IPS DF 6.9 (cell line): ENCODE data around the gene NACA2.

ENCODE experiments used
- DNase-seq: peaks from one replicate; pipeline ENCODE4 v3.0.0-alpha.2; 2013; ENCODE audit warnings: low read depth, low spot score
- H3K27ac ChIP-seq: one replicate; pipeline ENCODE4 v1.5.1; 2013; ENCODE audit warnings: low read length, control low read depth
- H3K27me3 ChIP-seq: 2 replicates; pipeline ENCODE4 v1.6.1; 2013; ENCODE audit warnings: mild to moderate bottlenecking, low read length; ENCODE audit not compliant: control insufficient read depth, insufficient read depth
- H3K36me3 ChIP-seq: 2 replicates; pipeline ENCODE4 v1.6.1; 2013; ENCODE audit warnings: low read length; ENCODE audit not compliant: control insufficient read depth, insufficient read depth
- H3K4me1 ChIP-seq: 2 replicates; pipeline ENCODE4 v1.6.1; 2013; ENCODE audit warnings: low read length; ENCODE audit not compliant: control insufficient read depth, insufficient read depth
- H3K4me3 ChIP-seq: 2 replicates; pipeline ENCODE4 v1.5.1; 2013; ENCODE audit warnings: mild to moderate bottlenecking, low read length
- H3K9me3 ChIP-seq: 2 replicates; pipeline ENCODE4 v1.6.1; 2013; ENCODE audit warnings: low read length, inconsistent platforms; ENCODE audit not compliant: control insufficient read depth, insufficient read depth
- WGBS: extraction: QIAGEN DNeasy Blood & Tissue Kit; methylation state at CpG from one replicate; pipeline ENCODE4 v1.1.7; 2013; ENCODE audit warnings: mixed read lengths, missing lambda C conversion rate; ENCODE audit not compliant: insufficient read length, insufficient coverage; 5-methylcytosine and 5-hydroxymethylcytosine counted together

Gene NACA2

GRCh38 chr17:61601297-61601696, 10.3 kb upstream of the NACA2 start:
- no peaks in the 10 kb centered on the region for H3K9me3 ChIP-seq
- no peak overlapping the region for H3K4me3 ChIP-seq
- H3K4me1 ChIP-seq, result no peaks in the 10 kb centered on the region
- no peaks in the 10 kb centered on the region for H3K27me3 ChIP-seq
- H3K36me3 ChIP-seq, result no peaks in the 10 kb centered on the region
- WGBS, result 100% methylated on average over 1 of the region's 4 CpGs
- H3K27ac ChIP-seq, result no peak overlapping the region
- no peak for DNase-seq

GRCh38 chr17:61600621-61601020, 9.6 kb upstream of the NACA2 start:
- H3K4me3 ChIP-seq, result no peak overlapping the region
- H3K27me3 ChIP-seq, result no peaks in the 10 kb centered on the region
- DNase-seq, result no peak
- no peaks in the 10 kb centered on the region for H3K9me3 ChIP-seq
- H3K4me1 ChIP-seq, result no peaks in the 10 kb centered on the region
- no peak overlapping the region for H3K27ac ChIP-seq
- no peaks in the 10 kb centered on the region for H3K36me3 ChIP-seq
- no CpG with 5 or more reads among the region's 2 CpGs for WGBS

- Histone ChIP-seq H3K27me3 (no peaks in the 10 kb centered on the region), H3K27ac (no peak overlapping the region), H3K4me1 (no peaks in the 10 kb centered on the region), H3K36me3 (no peaks in the 10 kb centered on the region), H3K4me3 (no peak overlapping the region), H3K9me3 (no peaks in the 10 kb centered on the region)
- WGBS, result no CpG with 5 or more reads among the region's 3 CpGs
- no peak for DNase-seq
Measured at GRCh38 chr17:61599608-61600007, 8.6 kb upstream of the NACA2 start.

- H3K4me1 ChIP-seq, result no peaks in the 10 kb centered on the region
- no peaks in the 10 kb centered on the region for H3K27me3 ChIP-seq
- H3K9me3 ChIP-seq, result no peaks in the 10 kb centered on the region
- no peaks in the 10 kb centered on the region for H3K36me3 ChIP-seq
- WGBS, result no CpG with 5 or more reads among the region's 2 CpGs
- DNase-seq, result no peak
- no peak overlapping the region for H3K27ac ChIP-seq
- H3K4me3 ChIP-seq, result no peak overlapping the region
Measured at GRCh38 chr17:61598014-61598413, 7.0 kb upstream of the NACA2 start.

GRCh38 chr17:61597607-61598006, 6.6 kb upstream of the NACA2 start:
- WGBS, result no CpG with 5 or more reads among the region's 3 CpGs
- H3K4me3 ChIP-seq, result no peak overlapping the region
- no peaks in the 10 kb centered on the region for H3K36me3 ChIP-seq
- H3K4me1 ChIP-seq, result no peaks in the 10 kb centered on the region
- H3K27me3 ChIP-seq, result no peaks in the 10 kb centered on the region
- no peaks in the 10 kb centered on the region for H3K9me3 ChIP-seq
- DNase-seq, result no peak
- H3K27ac ChIP-seq, result no peak overlapping the region

- no peak for DNase-seq
- WGBS, result no CpG with 5 or more reads among the region's 7 CpGs
- no peaks in the 10 kb centered on the region for H3K4me1 ChIP-seq
- H3K27ac ChIP-seq, result no peak overlapping the region
- no peaks in the 10 kb centered on the region; the same call in 1 of the 2 replicates for H3K36me3 ChIP-seq
- H3K4me3 ChIP-seq, result no peak overlapping the region
- no peaks in the 10 kb centered on the region for H3K27me3 ChIP-seq
- no peaks in the 10 kb centered on the region for H3K9me3 ChIP-seq
Measured at GRCh38 chr17:61595418-61596186, 4.6 kb upstream of the NACA2 start.

- no peak for DNase-seq
- H3K36me3 ChIP-seq, result no peaks in the 10 kb centered on the region; the same call in 1 of the 2 replicates
- no peaks in the 10 kb centered on the region for H3K27me3 ChIP-seq
- H3K4me1 ChIP-seq, result no peaks in the 10 kb centered on the region
- no peaks in the 10 kb centered on the region for H3K9me3 ChIP-seq
- H3K4me3 ChIP-seq, result no peak overlapping the region
- no peak overlapping the region for H3K27ac ChIP-seq
- WGBS, result no CpG with 5 or more reads among the region's 5 CpGs
Measured at GRCh38 chr17:61594294-61594825, 3.3 kb upstream of the NACA2 start.

- H3K4me3 ChIP-seq, result no peak overlapping the region
- WGBS, result no CpG with 5 or more reads among the region's 7 CpGs
- DNase-seq, result no peak
- H3K36me3 ChIP-seq, result no peaks in the 10 kb centered on the region; the same call in 1 of the 2 replicates
- H3K27ac ChIP-seq, result no peak overlapping the region
- no peaks in the 10 kb centered on the region for H3K27me3 ChIP-seq
- no peaks in the 10 kb centered on the region for H3K4me1 ChIP-seq
- no peaks in the 10 kb centered on the region for H3K9me3 ChIP-seq
Measured at GRCh38 chr17:61593426-61593825, 2.4 kb upstream of the NACA2 start.

GRCh38 chr17:61591930-61592329, 911 bp upstream of the NACA2 start:
- Histone ChIP-seq H3K27me3 (no peaks in the 10 kb centered on the region), H3K4me3 (no peak overlapping the region), H3K4me1 (no peaks in the 10 kb centered on the region), H3K9me3 (no peaks in the 10 kb centered on the region), H3K27ac (no peak overlapping the region), H3K36me3 (no peaks in the 10 kb centered on the region; the same call in 1 of the 2 replicates)
- WGBS, result 100% methylated on average over 1 of the region's 8 CpGs
- DNase-seq, result no peak

GRCh38 chr17:61589990-61590389, 1.0 kb downstream of the NACA2 start:
- Histone ChIP-seq H3K4me3 (no peak overlapping the region), H3K27ac (no peak overlapping the region), H3K36me3 (no peaks in the 10 kb centered on the region; the same call in 1 of the 2 replicates), H3K9me3 (no peaks in the 10 kb centered on the region), H3K27me3 (no peaks in the 10 kb centered on the region), H3K4me1 (no peaks in the 10 kb centered on the region)
- WGBS, result no CpG with 5 or more reads among the region's 5 CpGs
- no peak for DNase-seq
